ENCODE measurements around the gene CNGA3. TPM values are rescaled to one million over a fixed set of nuclear protein-coding genes. Genes with fewer than 3 reads are reported as not detected.
A peak's percentile ranks its signal among the peaks of the same experiment; 100 is the strongest.

The CNGA3 gene
- total RNA-seq, 1 experiment from 2014 or later = not detected

DNA sequence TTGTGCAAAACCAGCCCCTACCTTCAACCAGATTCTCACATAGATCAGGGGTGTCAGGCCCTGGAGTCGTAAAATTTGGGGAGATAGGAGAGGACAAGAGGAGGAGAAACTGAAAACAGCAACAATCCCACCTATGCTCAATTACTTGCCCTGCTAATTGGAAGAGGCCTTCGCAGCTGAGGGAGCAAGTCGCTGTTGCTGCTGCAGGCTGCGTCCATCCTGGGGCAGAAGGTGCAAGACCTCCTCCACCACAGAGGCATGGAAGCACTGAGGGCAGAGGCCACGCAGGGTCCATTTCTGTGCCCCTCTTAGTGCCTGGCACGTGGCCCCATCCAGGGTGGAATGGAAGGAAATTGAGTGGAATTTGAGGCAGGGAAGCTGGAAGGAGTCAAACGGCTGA, 36.5 kb downstream of the CNGA3 start:
- Histone ChIP-seq H4K8ac (replicated peaks; ENCODE audit: insufficient read length, low read depth, low read length) (no peak overlapping the region), H3K18ac (ENCODE audit: insufficient read length, low read depth, low read length) (no peak overlapping the region), H3K79me1 (ENCODE audit: insufficient read depth, low read depth, low read length, poor library complexity, severe bottlenecking) (no peaks in the 10 kb centered on the region), H3K27me3 (ENCODE audit: insufficient read depth, low read length) (no peaks in the 10 kb centered on the region), H3K79me2 (ENCODE audit: insufficient read depth, low read length) (0 out of 2 replicates have a peak, but pooled peaks cover 2% of the 10 kb centered on the region), H4K91ac (ENCODE audit: insufficient read length, low read depth, low read length) (no peak overlapping the region), H3K23me2 (ENCODE audit: insufficient read length, low read depth, low read length, poor library complexity, severe bottlenecking) (no peaks in the 10 kb centered on the region), H3T11ph (ENCODE audit: low read length) (no peak overlapping the region), H3K9me3 (ENCODE audit: control insufficient read depth, low read depth, low read length) (no peaks in the 10 kb centered on the region), H3K23ac (ENCODE audit: insufficient read length, low read depth, low read length) (no peak overlapping the region), H3K4me2 (ENCODE audit: insufficient read depth, insufficient read length, low read length) (no peak overlapping the region), H2BK5ac (ENCODE audit: insufficient read length, low read length) (no peak overlapping the region), H3K27ac (ENCODE audit: insufficient read length, low read depth, low read length) (no peak overlapping the region), H3K14ac (ENCODE audit: insufficient read depth, low read length) (no peak overlapping the region), H3K4ac (ENCODE audit: low read depth, low read length) (no peak overlapping the region), H2AK5ac (ENCODE audit: insufficient read length, low read length) (no peak overlapping the region), H3K56ac (ENCODE audit: insufficient read length, low read depth, low read length) (no peak overlapping the region), H4K20me1 (ENCODE audit: control insufficient read depth, insufficient read depth, insufficient read length) (no peaks in the 10 kb centered on the region), H2AFZ (ENCODE audit: low read length) (no peak overlapping the region), H3K4me1 (ENCODE audit: insufficient read depth, low read length) (no peaks in the 10 kb centered on the region), H2BK15ac (ENCODE audit: low read depth, low read length) (no peak overlapping the region), H3K9ac (ENCODE audit: extremely low read depth, insufficient read length, low read length) (no peak overlapping the region), H4K5ac (ENCODE audit: insufficient read length, low read depth, low read length) (no peak overlapping the region), H2BK12ac (ENCODE audit: insufficient read length, low read depth, low read length) (no peak overlapping the region), H2BK120ac (ENCODE audit: low read depth, low read length, poor library complexity, severe bottlenecking) (no peak overlapping the region), H2BK20ac (ENCODE audit: low read depth, low read length, poor library complexity, severe bottlenecking) (no peak overlapping the region)
- peaks cover 23 to 31% of the 10 kb centered on the region in 2 experiments for H3K4me1 Mint-ChIP-seq
- DNase-seq = no peak
- no peak overlapping the region for H3K27ac Mint-ChIP-seq
- no peaks in the 10 kb centered on the region for H3K9me3 Mint-ChIP-seq
- WGBS (ENCODE audit: extremely low coverage, insufficient read length, low lambda C conversion rate) = no CpG with 5 or more reads among the region's 7 CpGs
- peaks cover 15% of the 10 kb centered on the region for H3K27me3 Mint-ChIP-seq (ENCODE audit: low read depth)
- H3K36me3 Mint-ChIP-seq (ENCODE audit: insufficient read depth in 1 of 3, low read depth in 3 of 3) = no peaks in the 10 kb centered on the region; a peak in 1 of 7 replicates
- H3K4me3 Mint-ChIP-seq = peak overlapping the region in 1 of 2 experiments; percentile 35; a peak in 1 of 5 replicates
- TF ChIP-seq, protein P1, sequence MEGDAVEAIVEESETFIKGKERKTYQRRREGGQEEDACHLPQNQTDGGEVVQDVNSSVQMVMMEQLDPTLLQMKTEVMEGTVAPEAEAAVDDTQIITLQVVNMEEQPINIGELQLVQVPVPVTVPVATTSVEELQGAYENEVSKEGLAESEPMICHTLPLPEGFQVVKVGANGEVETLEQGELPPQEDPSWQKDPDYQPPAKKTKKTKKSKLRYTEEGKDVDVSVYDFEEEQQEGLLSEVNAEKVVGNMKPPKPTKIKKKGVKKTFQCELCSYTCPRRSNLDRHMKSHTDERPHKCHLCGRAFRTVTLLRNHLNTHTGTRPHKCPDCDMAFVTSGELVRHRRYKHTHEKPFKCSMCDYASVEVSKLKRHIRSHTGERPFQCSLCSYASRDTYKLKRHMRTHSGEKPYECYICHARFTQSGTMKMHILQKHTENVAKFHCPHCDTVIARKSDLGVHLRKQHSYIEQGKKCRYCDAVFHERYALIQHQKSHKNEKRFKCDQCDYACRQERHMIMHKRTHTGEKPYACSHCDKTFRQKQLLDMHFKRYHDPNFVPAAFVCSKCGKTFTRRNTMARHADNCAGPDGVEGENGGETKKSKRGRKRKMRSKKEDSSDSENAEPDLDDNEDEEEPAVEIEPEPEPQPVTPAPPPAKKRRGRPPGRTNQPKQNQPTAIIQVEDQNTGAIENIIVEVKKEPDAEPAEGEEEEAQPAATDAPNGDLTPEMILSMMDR (conservative IDR thresholded peaks at IDR 0.05) = no peak
